H1 (cell line): ENCODE data around the gene ADARB2.

ENCODE experiments used
- EGR1 ChIP-seq: IDR thresholded peaks from 2 replicates; pipeline ENCODE4 v1.6.1; 2011; ENCODE audit warnings: low read depth, low read length, borderline replicate concordance
- EP300 ChIP-seq, 2 experiments: IDR thresholded peaks; 1 replicate in 1 of 2; 2 replicates in 1 of 2; pipeline ENCODE4 v1.6.1; 2011 to 2012; ENCODE audit warnings: low read depth in 2 of 2, low read length in 2 of 2, mild to moderate bottlenecking in 2 of 2, borderline replicate concordance in 1 of 2, inconsistent platforms in 1 of 2, moderate library complexity in 1 of 2
- JUND ChIP-seq: IDR thresholded peaks from 2 replicates; pipeline ENCODE4 v1.6.1; 2011; ENCODE audit warnings: mild to moderate bottlenecking, improper control_type of control experiment, low read length
- POLR2A ChIP-seq, 2 experiments: IDR thresholded peaks; 1 replicate in 1 of 2; 2 replicates in 1 of 2; pipeline ENCODE4 v1.6.1; 2011; ENCODE audit warnings: low read depth in 2 of 2, low read length in 2 of 2, mild to moderate bottlenecking in 2 of 2; ENCODE audit errors: control extremely low read depth in 1 of 2
- SIN3A ChIP-seq, 2 experiments: IDR thresholded peaks in 1 of 2; conservative IDR thresholded peaks in 1 of 2; 2 replicates each; pipeline ENCODE4 v1.6.1; 2011 to 2012; ENCODE audit warnings: low read length in 2 of 2, improper control_type of control experiment in 1 of 2, low read depth in 1 of 2, mild to moderate bottlenecking in 1 of 2
- SP4 ChIP-seq: IDR thresholded peaks from 2 replicates; pipeline ENCODE4 v1.6.1; 2012; ENCODE audit warnings: low read length, inconsistent platforms
- SUZ12 ChIP-seq: fragments of 200-600 bp; sonication (generic); IDR thresholded peaks from 2 replicates; pipeline ENCODE4 v1.6.1; 2012; ENCODE audit warnings: mild to moderate bottlenecking, inconsistent platforms, low read length, moderate library complexity, mixed read lengths
- TEAD4 ChIP-seq: IDR thresholded peaks from 2 replicates; pipeline ENCODE4 v1.6.1; 2012; ENCODE audit warnings: low read depth, low read length, inconsistent platforms, mixed read lengths
- TF ChIP-seq, protein P1 (sequence below): IDR thresholded peaks from 2 replicates; pipeline ENCODE4 v1.6.1; 2012; ENCODE audit warnings: inconsistent platforms
- TF ChIP-seq, protein P2 (sequence below), 3 experiments: IDR thresholded peaks; 1 replicate in 2 of 3; 2 replicates in 1 of 3; pipeline versions ENCODE4 v1.5.1 to v1.6.1; 2011; ENCODE audit warnings: low read length in 3 of 3, mild to moderate bottlenecking in 3 of 3, inconsistent platforms in 2 of 3, low read depth in 1 of 3, moderate library complexity in 1 of 3; ENCODE audit not compliant: insufficient read depth in 1 of 3; ENCODE audit errors: control extremely low read depth in 1 of 3

DNA sequence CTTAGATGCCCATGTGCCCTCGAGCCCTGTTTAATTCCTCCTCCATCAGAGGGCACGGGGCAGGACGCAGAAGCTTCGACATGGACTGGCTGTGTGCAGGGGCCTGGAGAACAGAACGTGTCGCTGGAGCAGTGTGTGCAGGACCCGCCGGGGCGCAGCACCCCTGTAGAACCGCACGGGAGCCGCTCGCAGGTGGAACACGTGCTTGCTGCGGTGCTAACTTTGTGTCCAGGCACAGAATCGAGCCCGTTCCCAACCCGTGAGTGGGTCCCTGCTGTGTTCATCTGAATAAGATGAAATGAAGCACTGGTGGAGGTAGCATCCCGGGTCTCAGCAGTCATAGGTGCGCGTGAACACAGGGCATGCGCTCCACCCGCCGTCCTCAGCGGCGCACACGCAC is 564.2 kb downstream of the ADARB2 start:
- TF ChIP-seq EGR1: no peak
- TF ChIP-seq JUND: no peak
- no peak for TF ChIP-seq POLR2A (IDR thresholded peaks at IDR 0.05; ENCODE audit: control extremely low read depth in 1 of 2, low read depth in 2 of 2, low read length in 2 of 2)
- TF ChIP-seq, protein P1, sequence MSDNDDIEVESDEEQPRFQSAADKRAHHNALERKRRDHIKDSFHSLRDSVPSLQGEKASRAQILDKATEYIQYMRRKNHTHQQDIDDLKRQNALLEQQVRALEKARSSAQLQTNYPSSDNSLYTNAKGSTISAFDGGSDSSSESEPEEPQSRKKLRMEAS: no peak
- TF ChIP-seq SP4: no peak
- no peak for TF ChIP-seq SIN3A (conservative IDR thresholded peaks at IDR 0.05 in 1 of 2, IDR thresholded peaks at IDR 0.05 in 1 of 2; ENCODE audit: low read depth in 1 of 2, low read length in 2 of 2)
- TF ChIP-seq, protein P2, sequence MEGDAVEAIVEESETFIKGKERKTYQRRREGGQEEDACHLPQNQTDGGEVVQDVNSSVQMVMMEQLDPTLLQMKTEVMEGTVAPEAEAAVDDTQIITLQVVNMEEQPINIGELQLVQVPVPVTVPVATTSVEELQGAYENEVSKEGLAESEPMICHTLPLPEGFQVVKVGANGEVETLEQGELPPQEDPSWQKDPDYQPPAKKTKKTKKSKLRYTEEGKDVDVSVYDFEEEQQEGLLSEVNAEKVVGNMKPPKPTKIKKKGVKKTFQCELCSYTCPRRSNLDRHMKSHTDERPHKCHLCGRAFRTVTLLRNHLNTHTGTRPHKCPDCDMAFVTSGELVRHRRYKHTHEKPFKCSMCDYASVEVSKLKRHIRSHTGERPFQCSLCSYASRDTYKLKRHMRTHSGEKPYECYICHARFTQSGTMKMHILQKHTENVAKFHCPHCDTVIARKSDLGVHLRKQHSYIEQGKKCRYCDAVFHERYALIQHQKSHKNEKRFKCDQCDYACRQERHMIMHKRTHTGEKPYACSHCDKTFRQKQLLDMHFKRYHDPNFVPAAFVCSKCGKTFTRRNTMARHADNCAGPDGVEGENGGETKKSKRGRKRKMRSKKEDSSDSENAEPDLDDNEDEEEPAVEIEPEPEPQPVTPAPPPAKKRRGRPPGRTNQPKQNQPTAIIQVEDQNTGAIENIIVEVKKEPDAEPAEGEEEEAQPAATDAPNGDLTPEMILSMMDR (IDR thresholded peaks at IDR 0.05; ENCODE audit: control extremely low read depth in 1 of 3, insufficient read depth in 1 of 3, low read depth in 1 of 3, low read length in 3 of 3): no peak
- no peak for TF ChIP-seq SUZ12
- no peak for TF ChIP-seq EP300 (IDR thresholded peaks at IDR 0.05; ENCODE audit: borderline replicate concordance in 1 of 2, low read depth in 2 of 2, low read length in 2 of 2)
- TF ChIP-seq TEAD4: no peak
